HG03139 (cell line): Measurements from ENCODE around the gene RNF145.
A peak's percentile ranks its signal among the peaks of the same experiment; 100 is the strongest.

Experiments used
- ATAC-seq: cut with Tn5 transposase; IDR thresholded peaks from one replicate; pipeline ENCODE4 v1.9.1; 2021; ENCODE audit not compliant: unreplicated experiment

Gene RNF145

DNA sequence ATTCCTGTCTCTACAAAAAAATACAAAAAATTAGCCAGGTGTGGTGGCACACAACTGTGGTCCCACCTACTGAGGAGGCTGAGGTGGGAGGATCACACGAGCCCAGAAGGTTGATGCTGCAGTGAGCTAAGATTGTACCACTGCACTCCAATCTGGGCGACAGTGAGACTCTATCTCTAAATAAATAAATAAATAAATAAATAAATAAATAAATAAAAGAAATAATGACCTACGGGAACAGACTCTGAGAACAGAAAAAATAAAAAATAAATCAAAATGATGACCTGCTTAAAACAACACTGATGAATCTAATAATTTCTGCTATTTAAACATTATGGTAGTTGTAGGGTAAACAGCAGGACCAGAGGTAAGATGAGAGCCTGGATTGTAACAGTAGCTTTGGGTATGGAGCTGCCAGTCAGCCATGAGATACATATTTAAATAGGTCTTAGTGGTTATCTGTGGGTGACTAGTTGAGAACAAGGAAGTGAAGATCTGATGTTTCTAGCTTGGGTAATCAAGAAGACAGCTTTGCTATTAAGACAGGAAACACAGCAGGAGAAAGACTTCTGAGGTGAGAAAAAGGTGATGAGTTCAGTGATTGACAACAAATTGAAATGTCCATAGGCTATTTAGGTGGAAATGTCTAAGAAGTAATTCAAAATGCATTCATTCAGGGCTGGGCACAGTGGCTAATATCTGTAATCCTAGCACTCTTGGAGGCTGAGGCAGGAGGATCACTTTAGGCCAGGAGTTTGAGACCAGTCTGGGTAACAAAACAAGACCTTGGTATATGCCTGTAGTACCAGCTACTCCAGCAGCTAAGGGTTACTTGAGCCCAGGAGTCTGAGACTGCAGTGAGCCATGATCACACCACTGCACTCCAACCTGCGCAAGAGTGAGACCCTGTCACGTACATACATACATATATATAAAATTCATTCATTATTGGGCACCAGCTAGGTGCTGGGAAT is 11.0 kb downstream of the RNF145 start:
- peak; percentile 97 for ATAC-seq

DNA sequence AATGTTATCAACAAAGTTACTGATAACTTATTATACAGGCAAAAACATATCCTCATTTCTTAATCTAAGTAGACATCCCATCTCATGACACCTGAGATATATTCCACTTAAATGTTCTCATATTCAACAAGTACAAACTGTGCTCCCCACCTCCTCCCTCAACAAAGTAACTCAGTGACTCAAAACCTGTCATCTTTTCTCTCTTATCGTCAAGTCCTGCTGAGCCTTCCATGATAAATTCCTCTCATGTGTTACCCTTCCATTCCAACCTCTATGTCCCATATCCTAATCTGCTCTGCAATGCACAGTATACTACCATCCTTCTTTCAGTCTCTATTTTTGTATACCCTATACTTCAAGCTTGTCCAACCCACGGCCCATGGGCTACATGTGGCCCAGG is 13.6 kb downstream of the RNF145 start:
- ATAC-seq: no peak

DNA sequence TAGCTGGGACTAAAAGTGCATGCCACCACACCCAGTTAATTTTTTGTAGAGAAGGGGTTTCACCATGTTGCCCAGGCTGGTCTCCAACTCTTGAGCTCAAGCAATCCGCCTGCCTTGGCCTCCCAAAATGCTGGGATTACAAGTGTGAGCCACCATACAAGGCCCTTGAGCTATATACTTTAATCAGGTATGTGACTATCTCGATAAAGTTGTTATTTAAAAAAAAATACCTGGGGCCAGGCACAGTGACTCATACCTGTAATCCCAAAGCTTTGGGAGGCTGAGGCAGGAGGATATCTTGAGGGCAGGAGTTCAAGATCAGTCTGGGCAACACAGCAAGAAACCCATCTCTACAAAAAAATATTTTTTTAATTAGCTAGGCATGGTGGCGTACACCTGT is 19.2 kb downstream of the RNF145 start:
- no peak for ATAC-seq

DNA sequence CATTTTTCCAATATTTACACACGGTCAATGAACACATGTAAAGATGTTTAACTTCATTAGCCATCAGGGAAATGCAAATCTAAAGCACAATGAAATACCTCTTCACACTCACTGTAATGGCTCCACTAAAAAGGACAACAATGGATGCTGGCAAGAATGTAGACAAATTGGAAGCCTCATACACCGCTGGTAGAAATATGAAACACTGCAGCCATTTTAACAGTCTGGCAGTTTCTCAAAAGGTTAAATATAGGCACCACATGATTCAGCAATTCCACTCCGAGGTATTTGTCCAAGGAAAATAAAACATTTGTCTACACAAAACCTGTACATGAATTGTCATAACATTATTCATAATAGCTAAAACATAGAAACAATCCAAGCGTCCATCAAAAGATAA is 20.0 kb downstream of the RNF145 start:
- no peak for ATAC-seq

DNA sequence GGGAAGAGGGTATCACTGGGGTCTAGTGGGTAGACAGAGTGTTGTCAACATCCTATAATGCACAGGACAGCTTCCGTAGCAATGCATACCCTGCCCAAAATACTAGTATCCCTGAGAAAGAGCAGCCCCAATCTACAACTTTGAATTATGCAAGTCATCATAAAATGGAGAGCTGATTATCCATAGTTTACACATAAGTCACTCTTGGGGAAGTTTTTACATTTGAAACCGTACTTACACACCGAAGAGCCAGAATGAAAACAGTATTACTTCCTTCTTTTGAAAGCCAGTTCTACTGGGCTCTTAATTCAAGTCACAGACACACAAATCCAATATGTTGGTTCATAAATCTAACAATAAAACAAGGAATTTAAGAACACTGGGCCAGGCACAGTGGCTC is 21.6 kb downstream of the RNF145 start:
- no peak for ATAC-seq

DNA sequence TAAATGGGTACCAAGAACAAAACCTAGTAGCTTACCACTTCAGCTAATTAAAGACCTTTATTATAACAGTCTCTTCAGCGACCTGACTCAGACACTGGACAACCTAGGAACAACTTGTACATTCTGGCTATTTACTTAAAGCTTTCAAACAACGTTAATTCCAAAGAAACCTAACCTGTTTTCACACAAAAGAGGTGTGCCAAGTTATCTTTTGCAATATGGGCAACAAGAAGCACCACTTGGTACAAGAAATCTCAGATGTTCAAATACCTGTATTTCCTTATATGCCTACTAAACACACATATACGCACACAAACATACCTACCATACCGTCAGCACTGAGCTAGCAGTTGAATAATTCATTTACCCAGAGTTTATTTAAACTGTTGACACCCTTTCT is 23.0 kb downstream of the RNF145 start:
- no peak for ATAC-seq

DNA sequence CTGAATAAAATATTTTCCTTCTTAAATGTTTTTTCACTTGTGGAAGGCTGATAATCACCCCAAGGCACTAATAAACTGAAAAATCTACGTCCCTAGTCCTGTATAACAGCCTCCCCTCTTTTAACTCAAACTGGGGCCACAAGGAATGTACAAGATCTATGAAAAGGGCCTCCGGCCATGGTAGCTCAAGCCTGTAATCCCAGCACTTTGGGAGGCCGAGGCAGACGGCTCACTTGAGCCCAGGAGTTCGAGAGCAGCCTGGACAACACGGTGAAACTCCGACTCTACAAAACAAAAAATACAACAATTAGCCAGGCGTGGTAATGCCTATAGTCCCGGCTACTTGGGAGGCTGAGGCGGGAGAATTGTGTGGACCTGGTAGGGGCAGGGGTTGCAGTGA is 23.6 kb downstream of the RNF145 start:
- ATAC-seq: no peak

DNA sequence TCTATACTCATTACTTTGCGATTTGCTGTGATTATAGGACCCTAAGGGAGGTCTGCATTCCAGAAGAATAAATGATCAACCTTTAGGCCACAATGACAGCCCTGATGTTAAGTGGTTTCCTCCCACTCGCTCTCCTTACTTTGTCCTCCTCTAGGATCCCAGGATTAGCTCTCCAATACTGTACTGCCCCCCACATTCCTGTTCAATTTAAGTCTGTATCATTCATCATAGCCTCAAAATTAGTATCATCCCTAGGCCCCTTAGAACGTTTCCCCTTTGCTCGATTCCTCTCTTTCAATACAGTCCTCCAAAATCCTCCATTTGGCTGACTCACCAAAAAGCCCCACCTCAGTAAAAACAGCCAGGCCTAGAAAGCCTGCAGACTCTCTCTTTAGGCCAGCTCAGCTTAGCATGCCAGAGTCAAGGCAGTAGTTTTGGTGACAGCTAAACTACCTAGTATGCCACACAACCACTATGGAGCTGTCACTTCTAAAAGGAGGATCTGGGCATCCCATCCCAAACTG is 24.4 kb downstream of the RNF145 start:
- ATAC-seq: no peak

DNA sequence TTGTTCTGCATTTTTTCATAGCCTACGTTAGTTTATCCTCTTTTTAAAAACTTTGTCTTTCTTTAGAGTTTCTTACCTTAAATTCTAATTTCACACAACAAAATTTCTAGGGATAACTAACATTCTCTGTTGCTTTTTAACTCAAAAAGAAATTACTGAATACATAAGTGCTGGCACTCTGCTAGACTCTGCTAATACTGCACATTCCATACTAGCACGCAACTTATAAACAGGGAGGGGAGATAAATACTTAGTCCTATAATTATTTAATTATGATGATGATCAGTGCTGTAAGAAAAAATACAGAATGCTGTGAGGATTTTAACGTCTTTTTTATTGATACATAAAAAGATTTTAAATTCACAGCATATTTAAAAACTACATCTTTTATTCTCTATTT is 25.1 kb downstream of the RNF145 start:
- ATAC-seq: no peak

DNA sequence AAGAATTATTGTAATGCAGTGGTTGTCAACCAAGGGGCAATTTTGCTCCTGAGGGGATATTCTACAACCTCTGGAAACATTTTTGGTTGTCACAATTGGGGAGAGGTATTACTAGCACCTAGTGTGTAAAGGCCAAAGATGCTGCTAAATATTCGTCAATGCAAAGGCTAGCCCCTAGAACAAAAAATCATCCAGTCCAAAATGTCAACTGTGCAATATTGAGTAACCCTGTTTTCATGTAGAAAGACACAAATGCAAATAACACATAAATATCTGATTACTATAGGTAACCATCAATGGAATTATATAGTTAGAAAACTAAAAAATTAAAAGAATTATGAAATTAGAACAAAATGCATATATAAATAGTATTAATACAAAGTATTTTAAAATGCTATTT is 26.1 kb downstream of the RNF145 start:
- ATAC-seq: no peak

DNA sequence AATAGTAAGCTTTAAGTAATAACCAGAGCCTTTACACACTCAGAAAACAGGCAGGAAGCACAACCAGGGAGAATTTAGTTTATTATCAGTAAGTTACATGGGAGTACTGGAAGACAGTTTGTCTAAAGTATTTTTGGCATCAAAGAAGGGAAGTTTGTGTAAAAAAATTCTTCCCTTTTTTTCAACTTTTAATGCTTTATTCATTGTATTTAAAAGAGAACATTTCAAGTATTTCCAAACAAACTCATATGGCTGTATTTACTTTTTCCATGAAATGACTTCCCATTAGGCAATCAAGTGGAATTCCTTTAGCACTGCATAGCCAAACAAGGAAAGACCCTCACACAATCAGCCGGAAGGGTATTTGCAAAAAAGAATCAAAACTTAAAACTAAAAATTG is 26.7 kb downstream of the RNF145 start:
- ATAC-seq: no peak

DNA sequence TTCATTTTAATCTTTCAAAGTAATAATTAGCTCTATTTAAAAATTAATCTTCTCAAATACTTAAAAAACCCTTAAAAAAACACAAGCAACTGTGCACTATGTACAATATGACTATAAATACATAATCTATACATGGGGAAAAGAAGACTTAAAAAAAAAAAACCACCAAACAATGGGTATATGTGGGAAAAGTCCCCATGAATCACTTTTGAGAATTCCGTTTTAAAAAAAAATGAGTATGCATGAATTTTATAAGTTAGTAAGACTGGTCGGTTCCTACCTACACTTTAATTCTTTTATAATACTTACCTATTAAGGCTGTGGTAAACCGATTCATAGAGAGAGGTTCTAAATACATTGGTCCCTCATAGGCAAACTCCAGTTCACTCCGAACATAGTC is 27.7 kb downstream of the RNF145 start:
- no peak for ATAC-seq

DNA sequence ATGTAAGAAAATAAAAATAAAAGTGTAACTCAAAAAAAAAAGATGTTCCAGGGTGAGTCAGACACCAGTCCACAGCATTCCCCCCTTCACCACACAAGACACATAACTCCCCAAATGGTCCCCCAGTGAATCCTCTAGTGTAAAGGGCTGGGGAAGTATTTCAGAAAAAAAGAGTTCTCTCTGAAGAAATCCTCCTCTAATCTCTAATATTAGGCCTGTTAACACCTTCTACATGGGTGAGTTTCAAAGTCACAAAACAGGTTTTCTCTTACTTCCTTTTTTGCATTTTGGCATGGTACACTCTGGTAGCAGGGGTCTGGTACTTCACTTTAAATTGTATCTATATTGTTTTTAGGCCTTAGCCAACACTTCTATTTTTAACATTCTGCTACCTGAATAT is 28.2 kb downstream of the RNF145 start:
- no peak for ATAC-seq

DNA sequence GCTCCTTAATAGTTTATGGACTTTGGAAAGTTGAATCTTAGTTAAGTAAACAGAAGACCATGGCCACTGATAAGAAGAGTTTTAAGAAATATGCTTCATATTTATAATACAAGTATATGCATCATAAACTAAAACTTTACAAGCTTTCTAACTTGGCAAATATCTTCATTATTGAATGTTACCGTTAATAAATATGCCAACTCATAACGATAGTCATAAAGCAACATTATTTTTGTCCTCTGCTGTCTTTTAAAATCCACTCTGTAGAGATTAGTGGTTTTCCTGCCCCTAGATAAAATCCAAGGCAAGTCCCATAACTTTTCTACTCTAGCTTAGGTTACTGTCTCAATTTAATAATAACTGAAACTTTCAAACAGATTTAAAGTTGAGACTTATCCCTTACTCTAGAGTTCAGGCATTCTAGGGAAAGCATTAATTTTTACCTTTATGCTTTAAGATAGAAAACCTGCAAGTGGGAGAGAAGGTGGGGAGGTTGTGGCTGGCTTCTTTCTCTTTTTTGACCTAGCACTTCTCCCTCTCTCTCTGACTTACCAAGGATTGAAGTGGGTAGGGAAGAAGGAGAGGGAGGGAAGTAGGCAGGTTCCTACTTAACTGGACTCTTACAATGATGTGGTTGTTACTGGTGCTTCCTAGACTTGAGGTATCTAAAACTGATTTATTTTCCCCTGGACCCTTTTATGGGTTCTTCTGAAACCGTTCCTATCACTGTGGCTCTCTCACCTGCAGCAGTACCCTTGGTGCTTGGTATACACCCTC is 29.6 kb downstream of the RNF145 start:
- ATAC-seq: no peak

DNA sequence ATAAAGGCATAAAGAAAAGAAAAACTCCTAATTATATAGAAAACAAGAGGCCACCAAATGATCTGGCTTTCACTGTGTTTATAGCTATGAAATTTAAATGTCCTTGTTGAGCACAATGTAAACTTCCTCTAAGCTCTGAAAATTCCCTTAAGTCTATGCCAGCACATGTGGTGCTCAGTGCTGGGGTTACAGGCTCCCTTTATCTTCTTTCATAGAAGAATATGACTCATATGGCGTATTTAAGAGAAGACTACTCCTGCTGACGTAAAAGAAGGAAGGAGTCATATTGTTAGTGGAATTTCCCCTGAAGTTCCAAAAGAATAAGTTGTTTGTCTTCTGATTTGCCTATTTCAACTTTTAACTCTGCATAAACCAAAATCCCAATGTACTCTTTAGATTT is 30.4 kb downstream of the RNF145 start:
- no peak for ATAC-seq

DNA sequence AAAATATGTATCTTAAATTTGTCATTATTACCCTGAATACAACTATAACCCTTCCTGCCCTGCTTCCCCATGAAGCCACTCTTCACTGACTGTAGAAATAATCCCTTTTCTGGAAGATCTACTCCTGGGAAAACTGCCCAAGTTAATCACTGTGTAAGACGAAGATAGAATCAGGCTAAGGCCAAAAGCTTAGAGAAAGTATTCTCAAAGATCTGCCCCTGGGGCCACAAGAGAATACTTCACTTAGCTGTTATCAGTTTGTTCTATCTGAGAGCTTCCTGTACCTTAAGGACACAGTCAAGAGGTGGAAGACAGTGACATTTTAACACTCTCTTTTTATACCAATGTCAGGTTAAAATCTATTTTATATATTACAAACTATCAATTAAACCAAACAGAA is 33.8 kb downstream of the RNF145 start:
- ATAC-seq: no peak

DNA sequence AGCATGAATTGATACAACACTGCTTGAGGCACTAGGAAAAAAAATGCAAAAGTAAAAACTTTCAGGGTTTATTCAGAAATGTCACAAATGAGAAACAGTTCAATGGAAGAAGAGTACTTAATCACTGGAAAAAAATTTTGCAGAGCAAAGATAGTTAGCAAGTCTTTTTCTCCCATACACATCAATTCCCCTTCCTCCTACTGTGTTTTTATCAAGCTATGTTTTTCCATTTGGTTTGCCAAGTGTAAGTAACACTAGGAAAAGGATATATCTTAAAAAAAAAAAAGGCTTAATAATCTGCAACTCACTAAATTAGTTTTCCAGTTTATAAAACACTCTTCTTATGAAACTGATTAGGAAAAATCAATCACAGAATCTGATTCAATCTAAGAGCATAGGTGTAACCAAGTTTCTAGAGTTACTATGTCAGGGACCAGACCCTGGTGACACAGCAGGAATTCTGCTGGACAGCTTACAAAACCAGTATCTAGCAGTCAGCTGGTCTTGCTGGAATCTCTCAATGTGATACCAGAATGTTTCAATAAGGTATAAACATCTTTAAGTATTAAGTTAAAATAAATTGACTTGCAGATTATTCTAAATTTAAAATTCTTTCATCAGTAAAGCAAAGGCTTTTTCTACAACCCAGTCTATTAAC is 34.7 kb downstream of the RNF145 start:
- ATAC-seq: no peak

DNA sequence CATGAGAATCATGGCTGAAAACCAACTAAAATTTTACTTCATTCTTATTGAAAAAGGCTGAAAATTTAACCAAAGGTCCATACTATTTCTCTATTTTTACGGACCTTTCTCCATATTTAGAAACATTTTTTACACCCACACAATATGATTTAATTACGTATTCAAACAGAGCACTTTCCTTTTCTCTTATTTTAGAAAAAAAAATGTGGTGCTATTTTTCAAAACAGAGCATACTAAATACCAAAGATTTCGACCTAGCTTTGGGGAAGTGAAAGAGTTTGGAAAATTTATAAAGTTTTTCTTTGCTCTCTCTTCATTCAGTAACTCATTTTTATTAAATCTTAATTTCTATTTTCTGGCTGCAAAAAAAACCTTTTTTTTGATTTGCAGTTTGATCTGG is 38.1 kb downstream of the RNF145 start:
- no peak for ATAC-seq

DNA sequence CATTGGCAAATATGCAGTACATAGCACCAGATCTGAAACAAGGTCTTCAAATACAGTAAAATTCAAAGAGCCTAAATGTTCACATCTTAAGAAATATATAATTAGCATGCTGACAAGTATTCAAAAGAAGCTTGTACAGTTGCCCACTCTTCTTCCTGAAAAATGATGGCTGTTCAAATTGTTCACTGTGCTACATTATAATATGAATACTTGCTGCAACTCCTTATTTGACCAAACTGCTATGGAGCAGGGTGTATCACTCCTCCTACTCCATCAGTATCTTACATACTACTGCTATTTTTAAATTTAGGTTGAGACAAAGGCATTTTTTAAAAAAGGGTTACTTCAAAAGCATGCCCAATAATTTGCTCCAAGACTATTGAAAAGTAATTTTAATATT is 39.3 kb downstream of the RNF145 start:
- no peak for ATAC-seq

DNA sequence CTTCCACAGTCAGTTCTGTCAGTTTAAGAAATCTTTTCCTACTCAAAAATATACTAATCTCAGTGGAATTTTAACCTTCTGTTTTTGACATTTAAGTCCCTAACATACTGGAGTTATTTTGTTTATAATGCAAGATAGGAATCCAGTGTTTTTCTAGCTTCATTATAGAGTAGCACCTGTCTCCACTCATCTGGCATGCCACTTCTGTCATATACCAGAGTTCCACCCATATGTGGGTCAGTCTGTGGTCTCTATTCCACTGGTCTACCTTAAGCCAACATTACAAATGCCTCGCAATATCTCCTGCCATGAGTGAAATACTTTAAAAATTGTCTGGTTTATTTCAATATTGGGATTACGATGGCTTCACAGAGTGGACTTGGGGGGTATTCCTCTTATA is 42.9 kb downstream of the RNF145 start:
- ATAC-seq: no peak

DNA sequence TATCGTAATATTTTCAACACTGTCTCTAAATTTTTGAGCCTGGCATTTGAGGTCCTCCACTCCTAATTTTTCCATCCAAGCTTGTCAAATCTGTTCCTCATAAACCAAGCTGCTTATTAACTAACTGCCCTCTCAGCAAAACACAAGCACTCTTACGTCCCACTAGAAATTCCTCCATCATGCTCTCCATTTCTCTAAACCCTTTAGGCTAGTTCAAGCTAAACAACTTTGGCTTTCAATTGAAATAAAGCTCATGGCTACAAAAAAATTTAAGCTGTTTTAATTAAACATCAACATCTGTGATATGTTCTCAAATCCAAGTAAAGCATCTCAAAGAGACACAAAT is 45.7 kb downstream of the RNF145 start:
- no peak for ATAC-seq
